GM21576 (cell line): ENCODE data around the gene AP1S3.
"Not testable (repeated sequence)": the region's sequence is repeated elsewhere in the genome, so short reads cannot be mapped to it uniquely, and the experiment has no call there.

Experiments used
- ATAC-seq: cut with Tn5 transposase; IDR thresholded peaks from one replicate; pipeline ENCODE4 v1.9.1; 2021; ENCODE audit warnings: mild to moderate bottlenecking, moderate library complexity; ENCODE audit not compliant: unreplicated experiment

Gene AP1S3

GRCh38 chr2:223837287-223838061, at the start of gene AP1S3:
TSS of gene AP1S3 (minus strand) at chr2:223837582. CDS start at chr2:223837450, 132 bp downstream.
- ATAC-seq, result peak; percentile 56

GRCh38 chr2:223887127-223887526, 49.7 kb upstream of the AP1S3 start:
- no peak for ATAC-seq

DNA sequence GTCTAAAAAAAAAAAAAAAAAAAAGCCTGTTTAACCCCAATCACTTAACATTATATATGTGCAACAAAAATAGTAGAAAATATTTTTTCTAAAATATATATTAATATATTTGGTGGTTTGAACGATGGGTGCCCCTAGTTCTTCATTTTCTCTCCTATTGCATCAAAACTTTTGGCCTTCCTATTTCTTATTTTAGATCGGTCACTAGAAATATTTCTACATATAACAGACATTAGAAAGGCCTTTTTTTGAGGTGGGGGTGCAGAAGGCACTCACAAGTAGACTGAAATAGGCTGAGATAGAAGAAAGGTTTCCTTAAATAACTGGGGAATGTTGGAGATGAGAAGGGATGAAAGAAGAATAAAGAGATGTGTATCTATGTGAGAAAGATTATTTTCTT, 49.3 kb upstream of the AP1S3 start:
- no peak for ATAC-seq

- ATAC-seq, result peak; percentile 85
These were observed 47.0 kb upstream of the AP1S3 start for GRCh38 chr2:223884399-223884798.

GRCh38 chr2:223882715-223883114, 45.3 kb upstream of the AP1S3 start:
- no peak for ATAC-seq

DNA sequence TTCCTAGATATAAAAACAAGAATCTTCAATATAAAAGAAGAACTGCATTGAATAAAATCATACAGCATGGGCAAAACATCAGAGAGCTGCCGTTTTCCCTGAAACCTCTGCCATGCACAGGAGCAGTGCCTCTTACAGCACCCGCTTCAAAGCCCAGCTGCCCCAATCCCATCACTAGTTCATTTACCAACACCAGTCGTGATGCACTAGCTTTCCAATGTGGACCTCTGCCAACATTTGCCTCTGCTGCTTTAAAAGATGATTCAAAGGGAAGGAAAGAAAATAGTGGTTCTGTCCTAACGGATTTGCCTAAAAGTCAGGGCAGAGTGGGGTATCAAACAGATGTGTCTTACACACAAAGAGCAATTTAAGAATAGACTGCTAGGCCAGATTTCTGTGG, 43.4 kb upstream of the AP1S3 start:
- ATAC-seq, result no peak

DNA sequence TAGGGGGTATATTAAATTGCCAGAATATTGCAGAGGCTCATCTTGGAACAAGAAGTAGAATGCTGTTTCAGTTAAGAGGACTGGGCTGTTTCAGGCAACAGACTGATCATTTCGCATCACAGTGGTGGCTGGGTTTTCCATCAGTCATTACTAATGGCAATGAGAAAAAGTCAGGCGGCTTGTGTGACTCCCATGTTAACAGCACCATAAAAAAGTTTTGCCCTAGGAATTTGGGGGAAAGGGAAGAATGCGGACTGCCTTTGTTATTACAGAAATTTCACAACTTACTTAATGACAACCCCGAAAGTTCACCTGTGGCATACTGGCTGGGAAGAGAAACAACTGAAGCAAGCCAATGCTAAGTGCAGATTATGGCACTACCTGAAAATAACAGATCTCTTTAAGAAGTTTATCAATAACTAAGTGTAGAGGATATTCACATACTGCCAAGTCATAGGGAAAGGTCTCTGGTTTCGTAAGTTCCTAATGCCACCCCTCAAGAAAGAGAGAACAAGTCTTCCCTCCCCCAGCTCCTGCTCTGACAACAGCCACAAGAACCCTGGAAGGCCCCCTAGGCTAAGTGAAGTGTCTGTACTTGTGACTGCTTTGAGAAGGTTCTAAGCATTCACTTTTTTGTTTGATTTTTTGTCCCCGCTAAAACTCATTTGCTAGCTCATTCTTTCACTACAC, 40.5 kb upstream of the AP1S3 start:
- no peak for ATAC-seq

DNA sequence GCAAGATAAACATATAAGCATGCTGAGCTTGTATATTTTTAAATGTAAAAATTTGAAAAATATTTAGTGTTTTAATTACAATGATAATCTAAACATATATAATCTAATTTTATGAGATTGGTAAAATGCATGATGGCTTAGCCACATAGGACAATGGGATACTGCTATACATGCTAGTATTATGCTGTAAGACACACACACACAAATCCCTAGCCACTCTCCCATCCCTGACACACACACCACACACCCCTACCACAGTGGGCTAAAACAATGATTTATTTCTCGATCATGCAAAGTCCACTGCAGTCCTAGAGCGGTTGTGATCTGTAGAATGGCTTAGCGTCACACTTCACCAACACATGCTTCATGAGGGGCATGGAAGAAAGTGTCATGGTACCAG, 36.3 kb upstream of the AP1S3 start:
- no peak for ATAC-seq

DNA sequence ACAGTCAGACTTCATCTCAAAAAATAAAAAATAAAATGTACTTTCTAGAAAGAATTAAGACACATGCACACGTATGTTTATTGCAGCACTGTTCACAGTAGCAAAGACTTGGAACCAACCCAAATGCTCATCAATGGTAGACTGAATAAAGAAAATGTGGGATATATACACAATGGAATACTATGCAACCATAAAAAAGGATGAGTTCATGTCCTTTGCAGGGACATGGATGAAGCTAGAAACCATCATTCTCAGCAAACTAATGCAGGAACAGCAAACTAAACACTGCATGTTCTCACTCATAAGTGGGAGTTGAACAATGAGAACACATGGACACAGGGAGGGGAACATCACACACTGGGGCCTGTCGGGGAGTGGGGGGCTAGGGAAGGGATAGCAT, 35.4 kb upstream of the AP1S3 start:
- not testable (repeated sequence) for ATAC-seq

DNA sequence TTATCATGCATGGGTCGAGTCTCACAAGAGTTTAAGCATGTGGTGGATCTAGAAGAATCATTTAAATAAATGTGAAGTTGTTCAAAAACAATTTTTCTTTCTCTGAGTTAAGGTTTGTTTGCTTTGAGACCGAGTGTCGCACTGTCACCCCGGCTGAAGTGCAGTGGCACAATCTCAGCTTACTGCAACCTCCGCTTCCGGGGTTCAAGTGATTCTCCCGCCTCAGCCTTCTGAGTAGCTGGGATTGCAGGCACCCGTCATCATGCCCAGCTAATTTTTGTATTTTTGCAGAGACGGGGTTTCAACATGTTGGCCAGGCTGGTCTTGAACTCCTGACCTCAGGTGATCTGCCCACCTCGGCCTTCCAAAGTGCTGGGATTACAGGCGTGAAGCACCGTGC, 34.3 kb upstream of the AP1S3 start:
- not testable (repeated sequence) for ATAC-seq

DNA sequence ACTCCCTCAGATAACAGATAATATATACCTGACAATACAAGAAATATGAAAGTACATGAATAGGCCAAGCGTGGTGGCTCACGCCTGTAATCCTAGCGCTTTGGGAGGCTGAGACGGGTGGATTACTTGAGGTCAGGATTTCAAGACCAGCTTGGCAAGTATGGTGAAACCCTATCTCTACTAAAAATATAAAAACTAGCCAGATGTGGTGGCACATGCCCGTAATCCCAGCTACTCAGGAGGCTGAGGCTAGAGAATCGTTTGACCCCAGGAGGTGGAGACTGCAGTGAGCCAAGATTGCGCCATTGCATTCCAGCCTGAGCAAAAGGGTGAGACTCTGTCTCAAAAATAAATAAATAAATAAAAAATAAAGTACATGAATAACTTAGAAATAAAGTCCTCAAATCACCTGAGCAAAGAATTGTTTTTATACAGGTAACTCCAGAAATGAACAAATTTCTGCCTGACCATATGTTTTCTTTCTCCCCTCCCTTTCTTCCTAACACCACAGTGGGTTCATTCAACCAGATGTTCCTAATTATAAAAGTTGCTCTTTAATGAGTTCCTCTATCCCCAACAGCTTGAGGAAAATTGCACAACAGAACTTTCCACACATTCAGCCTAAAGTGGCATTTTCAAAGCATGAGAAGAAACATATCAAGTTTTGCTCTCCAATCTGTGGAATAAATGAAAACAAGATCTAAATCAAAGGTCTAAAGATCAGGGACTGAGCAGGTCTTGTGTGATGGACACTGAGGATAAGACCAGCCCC, 33.6 kb upstream of the AP1S3 start:
- no peak for ATAC-seq

DNA sequence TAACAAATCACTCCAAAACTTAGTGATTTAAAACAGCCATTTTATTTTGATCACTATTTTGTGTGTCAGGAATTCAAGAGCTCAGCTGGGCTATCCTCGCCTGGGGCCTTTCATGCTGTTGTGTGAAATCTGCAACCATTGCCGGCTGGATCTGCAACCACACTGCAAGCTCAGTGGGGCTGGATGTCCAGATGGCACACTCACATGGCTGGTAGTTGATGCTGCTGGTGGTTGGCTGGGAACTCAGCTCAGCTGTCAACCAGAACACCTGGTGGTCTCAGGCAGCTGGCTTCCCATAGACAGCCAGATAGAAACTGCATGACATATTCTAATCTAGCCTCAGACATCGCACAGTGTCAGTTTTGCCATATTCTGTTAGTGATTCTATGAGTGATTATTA, 30.6 kb upstream of the AP1S3 start:
- ATAC-seq, result peak; percentile 72

DNA sequence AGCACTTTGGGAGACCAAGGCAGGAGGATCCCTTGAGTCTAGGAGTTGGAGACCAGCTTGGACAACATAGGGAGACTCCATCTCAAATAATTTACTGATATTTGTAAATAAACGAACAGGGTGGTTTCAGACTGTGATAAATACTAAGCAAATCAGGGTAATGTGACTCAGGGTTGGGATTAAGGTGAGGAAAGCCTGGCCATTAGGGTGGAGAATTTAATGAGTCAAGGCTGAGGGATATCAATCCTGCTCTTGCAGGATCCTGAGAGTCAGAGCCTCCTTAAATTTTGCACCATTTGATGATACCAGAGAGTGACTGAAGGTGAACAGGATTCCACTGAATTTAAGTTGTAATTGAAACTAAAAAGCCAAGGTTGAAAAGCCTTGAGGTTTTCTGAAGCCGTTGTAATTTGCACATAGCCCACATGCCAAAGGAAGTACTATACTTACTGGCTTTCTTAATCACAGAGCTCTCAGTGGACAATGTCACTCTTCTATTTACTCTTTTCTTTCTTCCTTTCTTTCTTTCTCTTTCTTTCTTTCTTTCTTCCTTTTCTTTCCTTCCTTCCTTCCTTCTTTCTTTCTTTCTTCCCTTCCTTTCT, 28.6 kb upstream of the AP1S3 start:
- peak; percentile 44 for ATAC-seq

DNA sequence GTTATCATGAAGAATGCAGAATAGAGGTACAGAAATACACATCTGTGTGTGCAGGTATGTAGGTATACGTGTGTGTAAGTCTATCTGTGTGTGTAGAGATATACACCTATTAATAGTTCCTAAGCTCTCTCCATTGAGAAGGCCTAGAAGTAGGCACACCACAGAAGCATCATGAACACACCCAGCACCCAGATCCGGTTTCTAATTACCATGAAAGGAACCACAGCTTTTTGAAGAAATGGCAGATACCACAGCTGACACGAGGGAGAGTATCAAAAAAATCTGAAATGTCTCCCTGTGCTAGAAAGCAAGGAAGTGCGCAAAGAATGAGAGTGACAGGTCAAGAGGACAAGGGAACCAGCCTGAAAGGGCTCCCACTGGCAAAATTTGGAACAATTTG, 27.7 kb upstream of the AP1S3 start:
- ATAC-seq, result no peak

- ATAC-seq, result no peak
These were observed 26.1 kb upstream of the AP1S3 start for GRCh38 chr2:223863491-223863890.

GRCh38 chr2:223860809-223861738, 23.7 kb upstream of the AP1S3 start:
- no peak for ATAC-seq

DNA sequence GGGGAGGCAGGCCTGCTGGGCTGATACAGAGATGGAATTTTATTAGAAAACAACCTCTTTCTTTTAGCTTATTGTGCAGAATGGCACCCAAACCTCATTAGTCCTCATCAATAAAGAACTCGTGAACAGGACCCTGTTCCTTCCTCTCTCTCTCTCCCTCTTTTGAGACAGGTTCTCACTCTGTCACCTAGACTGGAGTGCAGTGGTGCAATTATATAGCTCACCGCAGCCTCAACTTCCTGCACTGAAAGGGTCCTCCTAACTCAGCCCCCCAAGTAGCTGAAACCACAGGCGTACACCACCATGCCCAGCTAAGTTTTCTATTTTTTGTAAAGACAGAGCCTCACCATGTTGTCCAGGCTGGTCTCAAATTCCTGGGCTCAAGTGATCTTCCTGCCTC, 21.7 kb upstream of the AP1S3 start:
- ATAC-seq, result no peak

GRCh38 chr2:223856584-223856983, 19.2 kb upstream of the AP1S3 start:
- no peak for ATAC-seq

- no peak for ATAC-seq
These were observed 18.6 kb upstream of the AP1S3 start for GRCh38 chr2:223856021-223856420.

GRCh38 chr2:223855426-223855825, 18.0 kb upstream of the AP1S3 start:
- ATAC-seq, result no peak
